GM04504 (cell line): ENCODE measurements around the gene SRGAP2.
"Not testable (repeated sequence)": the region's sequence is repeated elsewhere in the genome, so short reads cannot be mapped to it uniquely, and the experiment has no call there.

ENCODE experiments used
- DNase-seq: peaks from one replicate; pipeline ENCODE4 v3.0.0-alpha.2; 2012; ENCODE audit warnings: low read depth

The SRGAP2 gene

DNA sequence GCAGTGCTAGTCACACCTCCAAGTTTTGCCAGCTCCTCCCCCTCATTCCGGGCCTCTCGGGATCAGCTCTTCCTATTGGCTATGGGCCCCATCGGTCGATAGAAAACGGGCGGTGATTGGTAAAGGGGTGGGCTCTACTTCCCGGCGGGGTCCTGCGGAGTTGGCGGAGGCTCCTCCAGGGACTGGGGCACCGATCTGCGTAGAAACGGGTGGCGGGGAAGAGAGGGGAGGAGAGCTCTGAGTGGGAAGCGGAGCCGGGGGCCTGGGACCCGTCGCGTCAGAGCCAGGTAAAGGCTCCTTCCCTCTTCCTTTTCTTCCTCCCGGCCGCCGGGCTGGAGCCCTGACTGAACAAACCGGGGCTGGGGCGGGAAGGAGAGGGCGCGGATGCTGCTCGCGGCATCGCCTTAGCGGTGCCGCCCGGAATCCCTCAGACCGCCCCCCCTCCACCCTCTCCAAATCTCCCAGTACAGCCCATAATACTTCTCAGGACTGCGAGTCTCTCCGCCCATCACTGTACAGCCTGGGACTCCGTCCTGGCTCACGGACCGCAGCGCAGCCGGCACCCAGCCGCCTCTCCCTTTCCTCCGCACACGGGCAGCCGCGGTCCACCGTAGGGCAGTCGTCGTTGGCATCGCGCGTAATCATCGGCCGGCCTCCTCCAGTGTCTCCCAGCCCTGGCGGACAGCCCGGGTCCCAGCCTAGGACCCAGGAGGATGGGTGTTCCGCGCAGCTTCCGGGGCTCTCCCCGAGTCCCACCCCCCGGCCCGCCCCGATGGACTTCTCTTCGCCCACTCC lies at the start of gene SRGAP2:
SRGAP2 (plus strand) TSS at position 178 of the 795 bp plus-strand sequence. CDS start 2,430 bp downstream, outside the sequence.
- DNase-seq, result peak; percentile 38

DNA sequence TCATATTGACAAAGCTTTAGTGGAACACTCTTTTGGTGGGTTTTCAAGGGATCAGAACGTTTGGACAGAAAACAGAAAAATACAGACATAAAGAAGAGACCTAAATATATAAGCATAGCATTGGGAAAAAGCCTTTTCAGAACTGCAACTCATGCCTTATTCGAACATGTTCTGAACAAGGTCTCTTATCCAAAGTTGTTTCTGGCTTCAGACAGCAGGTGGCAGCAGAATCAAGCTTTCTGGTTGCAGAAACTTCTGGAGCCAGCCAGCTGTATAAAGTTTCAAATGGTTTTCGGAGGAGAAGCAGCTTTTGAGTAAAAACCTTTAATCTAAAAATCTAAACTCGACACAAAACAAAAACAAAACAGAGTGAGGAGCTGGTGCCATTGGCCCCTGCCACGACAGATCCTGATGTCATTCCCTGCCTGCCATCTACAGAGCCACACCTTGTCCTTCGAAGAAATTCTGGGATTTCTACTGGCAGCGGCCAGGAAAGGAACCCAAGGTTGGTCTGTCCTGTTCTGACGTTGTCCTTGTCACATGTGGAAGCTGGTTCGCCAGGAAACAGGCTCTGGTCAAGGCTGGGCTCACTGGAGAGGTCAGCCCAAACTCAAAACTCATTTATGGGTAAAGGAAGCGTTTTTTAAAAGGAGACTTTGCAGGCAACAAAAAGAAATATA lies 35.9 kb upstream of the SRGAP2 start:
- DNase-seq, result not testable (repeated sequence)

- not testable (repeated sequence) for DNase-seq
Observed at GRCh38 chr1:206169794-206170193, 33.5 kb upstream of the SRGAP2 start.

- not testable (repeated sequence) for DNase-seq
Observed at GRCh38 chr1:206173110-206173719, 30.1 kb upstream of the SRGAP2 start.

GRCh38 chr1:206174182-206174868 lies 29.0 kb upstream of the SRGAP2 start:
- DNase-seq, result not testable (repeated sequence)

DNA sequence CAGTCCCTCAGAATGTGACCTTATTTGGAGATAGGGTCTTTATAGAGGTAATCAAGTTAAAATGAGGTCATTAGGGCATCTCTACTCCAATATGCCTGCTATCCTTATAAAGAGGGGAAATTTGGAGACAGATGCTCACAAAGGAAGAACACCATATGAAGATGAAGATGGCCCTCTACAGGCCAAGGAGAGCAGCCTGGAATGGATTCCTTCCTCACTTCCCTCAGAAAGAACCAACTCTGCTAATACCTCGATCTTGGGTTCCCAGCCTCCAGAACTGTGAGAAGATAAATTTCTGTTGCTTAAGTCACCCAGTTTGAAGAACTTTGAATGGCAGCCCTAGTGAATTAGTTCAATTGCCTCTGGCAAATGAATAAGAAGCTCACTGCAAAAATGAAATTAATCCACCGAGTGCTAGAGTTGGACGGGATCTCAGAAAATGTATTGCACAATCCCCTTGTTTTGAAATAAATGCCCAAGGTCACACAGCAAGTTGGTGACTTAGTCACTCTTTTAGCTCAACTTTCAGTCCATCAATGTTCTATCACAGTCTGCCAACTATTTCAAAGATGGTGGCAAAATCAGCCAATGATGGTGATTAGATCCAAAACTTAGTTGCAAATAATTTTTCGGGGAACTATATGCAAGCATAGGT lies 27.8 kb upstream of the SRGAP2 start:
- DNase-seq, result peak; percentile 29

- not testable (repeated sequence) for DNase-seq
Observed at GRCh38 chr1:206176114-206176502, 27.2 kb upstream of the SRGAP2 start.

DNA sequence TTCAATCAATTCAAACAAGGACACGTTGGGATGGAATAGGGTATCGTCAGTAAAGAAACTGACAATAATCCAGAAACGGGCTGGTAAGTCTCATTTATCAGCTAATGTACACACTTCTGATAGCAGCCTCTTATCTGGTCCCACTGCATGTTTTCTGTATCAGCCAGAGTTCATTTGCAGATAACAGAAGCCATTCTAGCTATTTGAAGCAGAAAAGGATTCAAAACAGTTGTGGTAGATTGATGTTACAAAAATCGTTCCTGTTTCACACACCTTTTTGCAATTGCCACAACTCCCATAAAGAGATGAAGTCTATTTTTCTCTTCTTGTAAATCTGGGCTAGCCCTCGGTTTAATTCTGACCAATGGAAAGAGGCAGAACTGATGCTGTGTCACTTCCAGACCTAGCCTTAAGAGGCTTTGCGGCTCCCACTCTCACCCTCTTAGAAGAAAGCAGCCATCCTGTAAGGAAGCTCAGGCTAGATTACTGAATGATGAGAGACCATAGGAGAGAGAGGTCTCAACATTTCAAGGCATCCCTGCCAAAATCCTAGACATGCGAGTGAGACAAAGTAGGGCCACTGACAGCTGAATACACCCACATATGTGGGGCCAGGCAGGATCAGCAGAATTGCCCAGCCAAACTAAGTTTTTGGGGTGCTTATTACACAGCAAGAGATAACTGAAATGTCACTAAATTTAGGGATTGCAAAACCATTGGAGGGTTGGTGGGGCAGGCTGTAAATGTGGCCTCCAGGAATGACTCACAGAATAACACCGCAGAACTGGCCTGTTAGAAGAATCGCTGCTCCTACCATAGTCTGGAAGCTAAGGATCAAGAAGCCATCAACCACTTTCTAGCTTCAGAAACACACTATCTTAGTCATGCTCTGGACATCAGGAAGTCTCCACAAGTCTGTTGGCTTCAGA lies 25.0 kb upstream of the SRGAP2 start:
- peak; percentile 41 for DNase-seq

GRCh38 chr1:206179666-206180065 lies 23.7 kb upstream of the SRGAP2 start:
- not testable (repeated sequence) for DNase-seq

DNA sequence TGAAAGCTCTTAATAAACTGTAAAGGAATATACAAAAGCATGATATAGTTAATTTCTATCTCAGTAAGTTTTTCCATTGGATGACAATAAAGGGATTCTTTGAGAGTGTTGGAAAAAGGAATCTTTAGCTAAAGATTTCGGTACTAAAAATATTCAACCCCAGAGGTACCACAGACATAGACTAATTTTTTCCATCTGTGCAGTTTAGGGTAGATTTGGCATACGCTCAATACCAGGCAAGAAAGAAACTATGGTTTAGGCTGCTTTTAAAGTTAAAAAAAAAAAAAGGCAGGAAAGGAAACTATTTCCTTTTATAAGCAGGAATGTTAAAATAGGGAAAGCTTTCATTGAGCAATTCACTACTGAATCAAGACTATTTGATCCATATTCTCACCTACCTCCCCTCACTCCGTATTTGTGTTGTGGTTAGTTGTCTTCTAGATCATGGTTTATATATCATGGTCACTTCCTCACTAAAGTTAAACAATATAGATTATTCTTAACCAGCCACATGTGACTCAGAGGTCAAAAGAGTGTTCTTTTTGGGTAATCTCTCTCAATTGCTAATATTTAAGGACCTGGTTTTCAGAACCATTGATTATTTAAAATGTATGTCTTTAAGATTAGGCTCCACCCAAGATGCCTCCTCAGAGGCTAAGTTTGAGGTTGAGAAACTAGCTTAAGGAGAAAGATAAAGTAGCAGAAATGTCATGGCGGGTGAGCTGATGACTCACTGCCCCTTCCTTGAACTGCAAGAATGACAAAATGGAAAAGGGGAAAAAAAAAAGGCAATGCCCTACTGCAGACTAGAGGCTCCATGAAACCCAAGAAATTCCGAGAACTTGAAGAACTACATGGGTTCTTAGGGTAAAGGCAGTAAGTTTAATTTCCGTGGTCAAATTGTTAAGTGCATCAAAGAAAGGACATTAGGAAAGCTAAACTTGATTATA lies 20.7 kb upstream of the SRGAP2 start:
- not testable (repeated sequence) for DNase-seq

DNA sequence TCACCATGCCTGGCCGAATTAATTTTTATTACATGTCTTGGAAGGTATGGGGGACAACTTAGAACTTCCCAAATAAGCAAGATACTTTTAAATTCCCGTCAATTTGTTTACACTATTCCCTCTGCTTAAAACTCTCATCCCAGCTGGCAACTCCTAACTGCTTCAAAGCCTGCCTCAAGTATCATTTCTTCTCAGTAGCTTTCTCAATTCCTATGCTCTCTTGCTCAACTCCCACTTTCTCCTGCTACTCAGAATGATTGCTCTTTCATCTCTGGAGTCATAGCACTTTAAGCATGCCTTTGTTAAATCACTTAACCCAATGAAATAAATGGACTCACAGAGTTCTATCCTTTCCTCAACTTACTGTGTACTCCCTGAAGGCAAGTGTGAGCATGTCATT lies 19.6 kb upstream of the SRGAP2 start:
- not testable (repeated sequence) for DNase-seq

- not testable (repeated sequence) for DNase-seq
Observed at GRCh38 chr1:206185778-206186177, 17.6 kb upstream of the SRGAP2 start.

DNA sequence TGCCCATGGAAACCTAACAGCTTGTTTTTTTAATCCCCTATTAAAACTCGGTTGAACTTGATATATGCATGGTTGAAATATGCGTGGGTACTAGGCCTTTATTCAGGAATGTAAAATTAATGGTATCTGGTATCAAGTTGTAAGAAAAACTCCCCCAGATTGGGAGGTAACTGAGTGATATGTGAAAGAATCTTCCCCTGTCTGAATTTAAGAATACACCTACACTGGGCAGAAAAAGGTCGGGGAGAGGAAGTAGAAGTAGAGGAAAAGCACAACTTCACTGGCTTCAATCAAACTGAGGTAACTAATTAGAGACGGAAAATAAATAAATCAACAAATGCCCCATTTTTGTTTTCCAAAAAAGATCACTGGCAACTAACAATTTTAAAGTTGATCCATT lies 16.5 kb upstream of the SRGAP2 start:
- DNase-seq, result not testable (repeated sequence)

GRCh38 chr1:206195182-206195581 lies 8.2 kb upstream of the SRGAP2 start:
- not testable (repeated sequence) for DNase-seq

DNA sequence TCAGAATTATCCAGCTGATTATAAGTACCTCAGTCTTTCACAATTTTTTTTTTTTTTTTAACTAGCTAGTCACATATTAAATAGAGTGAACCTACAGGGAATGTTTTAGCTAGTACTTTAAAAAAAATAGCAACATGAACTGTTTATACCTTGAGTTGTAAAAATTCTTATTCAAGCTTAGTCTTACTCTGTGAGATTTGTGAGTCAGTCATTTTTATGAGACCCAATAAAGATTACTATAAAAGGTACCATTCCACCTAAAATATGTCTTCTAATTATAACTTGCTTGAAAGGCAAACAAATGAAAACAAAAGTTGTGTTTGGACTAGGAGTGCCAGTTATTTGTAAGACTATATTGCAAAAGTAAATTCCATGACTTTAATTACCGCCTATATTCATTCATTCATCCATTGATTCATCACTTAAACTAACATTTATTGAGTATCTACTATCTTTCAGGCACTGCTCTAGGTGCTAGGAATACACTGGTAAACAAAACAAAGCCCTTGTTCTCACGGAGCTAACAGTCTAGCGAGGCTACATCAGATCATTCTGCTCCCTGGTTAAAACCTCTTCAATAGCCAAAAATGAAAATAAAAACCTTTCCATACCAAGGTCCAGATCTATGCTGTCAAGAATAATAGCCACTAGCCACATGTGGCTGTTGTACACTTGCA lies 6.5 kb upstream of the SRGAP2 start:
- not testable (repeated sequence) for DNase-seq

- peak; percentile 100 for DNase-seq
Observed at GRCh38 chr1:206202789-206203363, 465 bp upstream of the SRGAP2 start, which contains the start of gene FAM72A. TSS of gene FAM72A (minus strand) at chr1:206202839. CDS start at chr1:206202025, 814 bp downstream.

DNA sequence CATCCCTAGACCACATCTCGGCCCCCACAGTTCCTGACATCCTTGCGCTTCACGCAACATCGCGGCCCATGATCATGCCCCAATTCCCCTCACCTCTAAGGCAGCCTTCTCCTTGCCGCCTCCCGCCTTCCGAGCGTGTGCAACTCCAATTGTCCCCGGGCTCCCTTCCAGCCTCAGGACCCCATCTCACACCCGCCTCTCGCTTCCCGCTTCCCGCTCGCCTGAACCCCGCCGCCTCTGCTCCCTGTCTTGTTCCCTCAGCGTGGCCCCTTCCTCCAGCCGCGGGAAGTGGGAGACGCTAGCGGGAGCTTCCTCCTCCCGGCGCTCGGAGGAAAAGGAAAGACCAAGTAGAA lies 794 bp downstream of the SRGAP2 start:
- not testable (repeated sequence) for DNase-seq

GRCh38 chr1:206204871-206205270 lies 1.5 kb downstream of the SRGAP2 start:
- DNase-seq, result not testable (repeated sequence)
